Right atrium auricular region (tissue), 2 donors: ENCODE measurements around the gene PTPN22. TPM values are rescaled to one million over a fixed set of nuclear protein-coding genes. Genes with fewer than 3 reads are reported as not detected.

Experiments
- DNase-seq: peaks from one replicate; pipeline ENCODE4 v3.0.0-alpha.2; 2019; ENCODE audit warnings: low spot score
- H3K27ac ChIP-seq, 2 donors: fragments of 200-600 bp; sonication (generic); 1 replicate in 1 of 2; 2 replicates in 1 of 2; pipeline ENCODE4 v1.5.1; 2016 to 2019
- H3K27me3 ChIP-seq, 2 donors: fragments of 200-600 bp; sonication (generic); one replicate each; pipeline versions ENCODE4 v1.5.1 to v1.6.0; 2017 to 2019
- H3K36me3 ChIP-seq: fragments of 200-600 bp; sonication (generic); one replicate; pipeline ENCODE4 v1.5.1; 2016
- H3K4me1 ChIP-seq, 2 donors: fragments of 200-600 bp; sonication (generic); one replicate each; pipeline versions ENCODE4 v1.5.1 to v1.6.0; 2017 to 2019
- H3K4me3 ChIP-seq, 2 donors: fragments of 200-600 bp; sonication (generic); 1 replicate in 1 of 2; 2 replicates in 1 of 2; pipeline ENCODE4 v1.5.1; 2017 to 2019; ENCODE audit warnings: mild to moderate bottlenecking in 1 of 2, moderate library complexity in 1 of 2
- H3K9me3 ChIP-seq, 2 donors: fragments of 200-600 bp; sonication (generic); one replicate each; pipeline ENCODE4 v1.5.1; 2019
- CTCF ChIP-seq, 2 donors: fragments of 200-600 bp; sonication (generic); IDR thresholded peaks; one replicate each; pipeline ENCODE4 v1.5.1; 2019; ENCODE audit warnings: antibody characterized with exemption in 2 of 2
- total RNA-seq, 2 donors: library from RNA; depleted of rRNA; stranded (reverse); fragments of >200 nt; gene quantifications; one replicate each; pipeline ENCODE4 v1.1.0, GENCODE V29; 2016

Gene PTPN22
- total RNA-seq, 2 donors from 2014 or later: 0.33 to 2.0 TPM

GRCh38 chr1:113913312-113913668 is 41.8 kb upstream of the PTPN22 start:
- no peak for TF ChIP-seq CTCF (IDR thresholded peaks at IDR 0.05)
- Histone ChIP-seq H3K4me3 (peak overlapping the region in 1 of 2 donors; percentile 24), H3K27me3 (no peaks in the 10 kb centered on the region), H3K4me1 (peaks cover 0 to 21% of the 10 kb centered on the region in 2 donors), H3K27ac (peak overlapping the region; percentile 77 to 78), H3K9me3 (no peaks in the 10 kb centered on the region), H3K36me3 (peaks cover 24% of the 10 kb centered on the region)
- DNase-seq: no peak

DNA sequence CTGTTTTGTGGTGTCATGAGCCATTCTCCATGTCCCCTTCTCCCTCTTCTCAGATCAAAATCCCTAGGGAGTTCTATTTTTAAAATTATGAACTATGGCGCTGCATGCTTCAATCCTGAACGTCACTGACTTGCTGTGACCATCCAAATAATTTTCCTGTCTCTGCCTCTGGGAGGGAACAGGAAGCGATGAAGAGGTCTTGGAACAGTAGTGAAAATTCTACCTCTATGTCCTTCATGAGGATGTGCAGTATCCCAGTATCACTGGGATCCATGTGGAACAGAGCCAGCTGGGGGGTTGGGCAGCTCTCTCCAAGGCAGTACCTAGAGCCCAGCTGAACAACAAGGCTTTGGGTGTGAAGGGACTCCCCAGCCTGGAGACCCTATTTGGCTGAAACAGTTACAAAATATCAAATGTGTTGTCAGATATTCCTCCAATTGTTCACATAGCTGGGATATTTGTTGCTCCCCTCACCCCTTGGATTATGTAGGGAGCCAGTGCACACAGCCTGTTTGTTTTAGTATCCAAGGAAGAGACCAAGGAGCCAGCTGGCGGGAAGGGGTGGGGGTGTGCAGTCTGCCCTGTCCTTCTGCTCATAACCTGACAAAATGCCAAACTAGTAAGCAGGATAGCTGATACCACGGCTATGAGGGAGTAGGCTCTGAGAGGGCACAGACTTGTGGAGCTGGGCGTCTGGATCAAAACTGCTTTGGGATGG is 41.2 kb upstream of the PTPN22 start:
- Histone ChIP-seq H3K36me3 (peaks cover 27% of the 10 kb centered on the region), H3K27me3 (no peaks in the 10 kb centered on the region), H3K27ac (peak overlapping the region; percentile 77 to 78), H3K4me1 (peaks cover 0 to 21% of the 10 kb centered on the region in 2 donors), H3K4me3 (peak overlapping the region in 1 of 2 donors; percentile 24), H3K9me3 (no peaks in the 10 kb centered on the region)
- no peak for TF ChIP-seq CTCF (IDR thresholded peaks at IDR 0.05)
- peak; percentile 60 for DNase-seq

- H3K4me1 ChIP-seq: peaks cover 0 to 21% of the 10 kb centered on the region in 2 donors
- no peaks in the 10 kb centered on the region for H3K27me3 ChIP-seq
- H3K4me3 ChIP-seq: peak overlapping the region; percentile 72 to 74
- DNase-seq: peak; percentile 60
- TF ChIP-seq CTCF (IDR thresholded peaks at IDR 0.05): peak in 1 of 2 donors; percentile 26
- no peaks in the 10 kb centered on the region for H3K9me3 ChIP-seq
- H3K36me3 ChIP-seq: peaks cover 22% of the 10 kb centered on the region
- H3K27ac ChIP-seq: peak overlapping the region; percentile 91 to 94
These were observed 33.9 kb upstream of the PTPN22 start for GRCh38 chr1:113905435-113905861.

- H3K4me1 ChIP-seq: peaks cover 0 to 21% of the 10 kb centered on the region in 2 donors
- peak within 1 kb of the TSS; percentile 91 to 94 for H3K27ac ChIP-seq
- H3K27me3 ChIP-seq: no peaks in the 10 kb centered on the region
- peak; percentile 98 for DNase-seq
- no peaks in the 10 kb centered on the region for H3K9me3 ChIP-seq
- TF ChIP-seq CTCF (IDR thresholded peaks at IDR 0.05): peak; percentile 22 to 86
- peak within 1 kb of the TSS; percentile 72 to 74 for H3K4me3 ChIP-seq
- peaks cover 25% of the 10 kb centered on the region for H3K36me3 ChIP-seq
These were observed 33.3 kb upstream of the PTPN22 start, which contains the start of the genes AP4B1 and DCLRE1B for GRCh38 chr1:113904674-113905434. Gene AP4B1, minus strand, starts transcription at chr1:113904799. Its CDS starts 82 bp downstream, at chr1:113904717. Gene DCLRE1B, plus strand, starts transcription at chr1:113905326. Its CDS starts 261 bp downstream, at chr1:113905587.

GRCh38 chr1:113904293-113904673 is 32.8 kb upstream of the PTPN22 start:
- Histone ChIP-seq H3K4me1 (peaks cover 0 to 21% of the 10 kb centered on the region in 2 donors), H3K27ac (peak overlapping the region; percentile 91 to 94), H3K4me3 (peak overlapping the region; percentile 72 to 74), H3K9me3 (no peaks in the 10 kb centered on the region), H3K27me3 (no peaks in the 10 kb centered on the region), H3K36me3 (peaks cover 28% of the 10 kb centered on the region)
- no peak for DNase-seq
- TF ChIP-seq CTCF (IDR thresholded peaks at IDR 0.05): no peak
